H1 (cell line): ENCODE data around the gene TNS3. TPM values are rescaled to one million over a fixed set of nuclear protein-coding genes. Genes with fewer than 3 reads are reported as not detected.

Source experiments
- CTCF ChIA-PET: fragments of 300-600 bp; sonication (Branson Sonifier 250); formaldehyde crosslinking; loops from one replicate; lab custom pipeline; 2021; ENCODE audit not compliant: partially characterized antibody; lab: Charles Lee
- POLR2A ChIA-PET: fragments of 300-600 bp; sonication (Branson Sonifier 250); formaldehyde crosslinking; loops from one replicate; lab custom pipeline; 2021; ENCODE audit warnings: inconsistent platforms; ENCODE audit not compliant: partially characterized antibody; lab: Charles Lee
- DNase-seq, 2 experiments: peaks; one replicate each; pipeline versions ENCODE4 v3.0.0 to v3.0.0-alpha.2; 2010 to 2022; ENCODE audit warnings: low spot score in 2 of 2, low read depth in 1 of 2, mixed read lengths in 1 of 2
- FAIRE-seq: peaks from 2 replicates; lab custom pipeline; 2011; peaks lifted over from hg19 to GRCh38; lab: Jason Lieb, UNC
- H2AFZ ChIP-seq: 2 replicates; pipeline ENCODE4 v1.8.1; 2012; ENCODE audit warnings: low read length, inconsistent platforms
- H2AK5ac ChIP-seq: 2 replicates; pipeline ENCODE4 v1.6.1; 2013; ENCODE audit warnings: low read depth, low read length
- H2BK120ac ChIP-seq: replicated peaks from 2 replicates; pipeline ENCODE3; 2013; ENCODE audit warnings: low read depth, low read length, inconsistent platforms
- H2BK12ac ChIP-seq: 2 replicates; pipeline ENCODE4 v1.6.1; 2013; ENCODE audit warnings: low read depth, low read length
- H2BK15ac ChIP-seq: 2 replicates; pipeline ENCODE4 v1.6.1; 2013; ENCODE audit warnings: low read length
- H2BK20ac ChIP-seq: 2 replicates; pipeline ENCODE4 v1.6.1; 2013; ENCODE audit warnings: low read length
- H2BK5ac ChIP-seq: 2 replicates; pipeline ENCODE4 v1.6.1; 2013; ENCODE audit warnings: low read depth, low read length
- H3K14ac ChIP-seq: 2 replicates; pipeline ENCODE4 v1.6.1; 2013; ENCODE audit warnings: inconsistent platforms; ENCODE audit not compliant: insufficient read length
- H3K18ac ChIP-seq: 2 replicates; pipeline ENCODE4 v1.6.1; 2013; ENCODE audit warnings: low read length; ENCODE audit errors: extremely low read depth
- H3K23ac ChIP-seq: 2 replicates; pipeline ENCODE4 v1.6.1; 2013; ENCODE audit warnings: inconsistent platforms; ENCODE audit not compliant: insufficient read length
- H3K23me2 ChIP-seq: 2 replicates; pipeline ENCODE4 v1.6.1; 2013; ENCODE audit warnings: low read depth, low read length
- H3K27ac ChIP-seq: 2 replicates; pipeline ENCODE4 v1.6.1; 2011; ENCODE audit warnings: low read depth, low read length, inconsistent platforms
- H3K27me3 ChIP-seq, 4 experiments: replicated peaks in 1 of 4; 1 replicate in 1 of 4; 2 replicates in 3 of 4; pipeline versions ENCODE4 v1.6.1 to v1.8.1; 2011 to 2013; ENCODE audit warnings: low read length in 3 of 4, mild to moderate bottlenecking in 3 of 4, inconsistent platforms in 2 of 4, mixed read lengths in 2 of 4, moderate library complexity in 1 of 4; ENCODE audit not compliant: control insufficient read depth in 3 of 4, insufficient read depth in 3 of 4; ENCODE audit errors: extremely low read depth in 1 of 4
- H3K36me3 ChIP-seq, 4 experiments: 2 replicates each; pipeline versions ENCODE4 v1.6.1 to v1.8.1; 2011 to 2013; ENCODE audit warnings: mild to moderate bottlenecking in 4 of 4, low read length in 3 of 4, moderate library complexity in 2 of 4, control low read depth in 1 of 4, inconsistent platforms in 1 of 4; ENCODE audit not compliant: insufficient read depth in 4 of 4, control insufficient read depth in 2 of 4
- H3K4ac ChIP-seq: replicated peaks from 2 replicates; pipeline ENCODE3; 2013; ENCODE audit warnings: low read length, low read depth, mixed read lengths, inconsistent platforms; ENCODE audit not compliant: insufficient read length
- H3K4me1 ChIP-seq, 4 experiments: replicated peaks in 1 of 4; 1 replicate in 1 of 4; 2 replicates in 3 of 4; pipeline versions ENCODE4 v1.6.1 to v1.8.1; 2011 to 2013; ENCODE audit warnings: low read length in 3 of 4, inconsistent platforms in 2 of 4, mixed read lengths in 1 of 4; ENCODE audit not compliant: insufficient read depth in 4 of 4, control insufficient read depth in 3 of 4
- H3K4me2 ChIP-seq, 2 experiments: 2 replicates each; pipeline versions ENCODE4 v1.6.1 to v1.8.1; 2011 to 2013; ENCODE audit warnings: low read depth in 2 of 2, low read length in 2 of 2, control low read depth in 1 of 2, inconsistent platforms in 1 of 2, mild to moderate bottlenecking in 1 of 2; ENCODE audit not compliant: insufficient read depth in 1 of 2
- H3K4me3 ChIP-seq, 4 experiments: fragments of 200-600, 300-600 bp in 1 of 4; sonication (generic), shearing (Covaris generic), sonication (Bioruptor Twin) in 1 of 4; 2 replicates each; pipeline versions ENCODE4 v1.5.1 to v1.8.1; 2011 to 2016; ENCODE audit warnings: low read length in 4 of 4, low read depth in 3 of 4, control low read depth in 2 of 4, inconsistent platforms in 2 of 4, mild to moderate bottlenecking in 2 of 4, mixed read lengths in 1 of 4, moderate library complexity in 1 of 4; ENCODE audit not compliant: insufficient read depth in 2 of 4; ENCODE audit errors: extremely low read depth in 1 of 4
- H3K56ac ChIP-seq: replicated peaks from 2 replicates; pipeline ENCODE3; 2013; ENCODE audit warnings: low read depth, mild to moderate bottlenecking, mixed read lengths, low read length, inconsistent platforms; ENCODE audit not compliant: insufficient read length
- H3K79me1 ChIP-seq: 2 replicates; pipeline ENCODE4 v1.6.1; 2013; ENCODE audit warnings: low read depth, low read length, control low read depth
- H3K79me2 ChIP-seq, 2 experiments: 2 replicates each; pipeline versions ENCODE4 v1.6.1 to v1.8.1; 2012 to 2013; ENCODE audit warnings: low read length in 2 of 2, mild to moderate bottlenecking in 2 of 2, inconsistent platforms in 1 of 2; ENCODE audit not compliant: insufficient read depth in 2 of 2, control insufficient read depth in 1 of 2
- H3K9ac ChIP-seq, 4 experiments: replicated peaks in 1 of 4; 1 replicate in 1 of 4; 2 replicates in 3 of 4; pipeline versions ENCODE4 v1.6.1 to v1.8.1; 2011 to 2013; ENCODE audit warnings: low read depth in 3 of 4, low read length in 3 of 4, control low read depth in 2 of 4, mild to moderate bottlenecking in 2 of 4, moderate library complexity in 2 of 4, inconsistent platforms in 1 of 4; ENCODE audit errors: extremely low read depth in 1 of 4
- H3K9me3 ChIP-seq, 2 experiments: 2 replicates each; pipeline versions ENCODE4 v1.6.1 to v1.8.1; 2012 to 2013; ENCODE audit warnings: mild to moderate bottlenecking in 2 of 2, moderate library complexity in 2 of 2, control low read depth in 1 of 2, inconsistent platforms in 1 of 2, low read depth in 1 of 2, low read length in 1 of 2, mixed read lengths in 1 of 2; ENCODE audit not compliant: insufficient read depth in 2 of 2
- H4K20me1 ChIP-seq, 2 experiments: replicated peaks in 1 of 2; 2 replicates each; pipeline versions ENCODE3 to v1.8.1; 2011 to 2013; ENCODE audit warnings: inconsistent platforms in 2 of 2, low read length in 2 of 2, mild to moderate bottlenecking in 1 of 2; ENCODE audit not compliant: insufficient read depth in 2 of 2, control insufficient read depth in 1 of 2
- H4K5ac ChIP-seq: 2 replicates; pipeline ENCODE4 v1.6.1; 2013; ENCODE audit warnings: low read length, low read depth, mixed read lengths, inconsistent platforms; ENCODE audit not compliant: insufficient read length
- H4K8ac ChIP-seq: 2 replicates; pipeline ENCODE4 v1.8.0; 2013; ENCODE audit warnings: mild to moderate bottlenecking, moderate library complexity, low read length, inconsistent platforms; ENCODE audit not compliant: insufficient read depth; ENCODE audit errors: extremely low read depth
- H4K91ac ChIP-seq: replicated peaks from 2 replicates; pipeline ENCODE3; 2013; ENCODE audit warnings: low read length, mixed read lengths, inconsistent platforms; ENCODE audit not compliant: insufficient read length
- BACH1 ChIP-seq: IDR thresholded peaks from 2 replicates; pipeline ENCODE4 v1.6.1; 2012; ENCODE audit warnings: low read length, improper control_type of control experiment
- CREB1 ChIP-seq: IDR thresholded peaks from 2 replicates; pipeline ENCODE4 v1.6.1; 2012; ENCODE audit warnings: inconsistent platforms
- E2F6 ChIP-seq: IDR thresholded peaks from 2 replicates; pipeline ENCODE4 v1.6.1; 2012; ENCODE audit warnings: inconsistent platforms
- EGR1 ChIP-seq: IDR thresholded peaks from 2 replicates; pipeline ENCODE4 v1.6.1; 2011; ENCODE audit warnings: low read depth, low read length, borderline replicate concordance
- HDAC6 ChIP-seq: IDR thresholded peaks from one replicate; pipeline ENCODE4 v1.7.1; 2012; ENCODE audit warnings: low read depth, mild to moderate bottlenecking, inconsistent platforms, low read length, moderate library complexity
- JUN ChIP-seq: IDR thresholded peaks from 2 replicates; pipeline ENCODE4 v1.6.1; 2011; ENCODE audit warnings: low read depth, mild to moderate bottlenecking, improper control_type of control experiment, low read length
- JUND ChIP-seq: IDR thresholded peaks from 2 replicates; pipeline ENCODE4 v1.6.1; 2011; ENCODE audit warnings: mild to moderate bottlenecking, improper control_type of control experiment, low read length
- NRF1 ChIP-seq: IDR thresholded peaks from 2 replicates; pipeline ENCODE4 v1.6.1; 2011; ENCODE audit warnings: mild to moderate bottlenecking, low read depth, low read length, improper control_type of control experiment
- RAD21 ChIP-seq, 2 experiments: IDR thresholded peaks in 1 of 2; conservative IDR thresholded peaks in 1 of 2; 2 replicates each; pipeline ENCODE4 v1.6.1; 2011; ENCODE audit warnings: low read depth in 2 of 2, low read length in 2 of 2, improper control_type of control experiment in 1 of 2, inconsistent platforms in 1 of 2, mild to moderate bottlenecking in 1 of 2, moderate library complexity in 1 of 2
- RNF2 ChIP-seq: fragments of 200-900, 300-1000 bp; sonication (generic); IDR thresholded peaks from 2 replicates; pipeline ENCODE4 v1.7.1; 2016; ENCODE audit warnings: borderline replicate concordance, low read depth, mild to moderate bottlenecking, antibody characterized with exemption, low read length; ENCODE audit not compliant: poor library complexity, severe bottlenecking; ENCODE audit errors: missing control alignments
- SRF ChIP-seq: IDR thresholded peaks from 2 replicates; pipeline ENCODE4 v1.6.1; 2011; ENCODE audit warnings: mild to moderate bottlenecking, low read depth, low read length, moderate library complexity
- TEAD4 ChIP-seq: IDR thresholded peaks from 2 replicates; pipeline ENCODE4 v1.6.1; 2012; ENCODE audit warnings: low read depth, low read length, inconsistent platforms, mixed read lengths
- WGBS, 2 experiments: shearing (Covaris generic) in 1 of 2; methylation state at CpG; one replicate each; pipeline versions ENCODE4 v1.1.6 to v1.1.7; 2013 to 2015; ENCODE audit warnings: low lambda C conversion rate in 2 of 2, mixed read lengths in 2 of 2, inconsistent platforms in 1 of 2, low coverage in 1 of 2, missing lambda C conversion rate in 1 of 2; ENCODE audit not compliant: insufficient replicate concordance in 2 of 2, insufficient coverage in 1 of 2, insufficient read length in 1 of 2; ENCODE audit errors: extremely low coverage in 1 of 2, missing lambda C conversion rate in 1 of 2; 5-methylcytosine and 5-hydroxymethylcytosine counted together
- polyA plus RNA-seq, 7 experiments: library from polyadenylated mRNA; depleted of rRNA in 3 of 7; stranded (reverse) in 5 of 7; unstranded in 2 of 7; fragments of >200 nt in 5 of 7; fragments of 200-250 nt in 2 of 7; gene quantifications; 1 replicate in 5 of 7; 2 replicates in 1 of 7; 4 replicates in 1 of 7; pipeline versions ENCODE4 v1.2.1 to v1.2.3, GENCODE V29; 2011 to 2013; ENCODE audit warnings: missing spikeins in 2 of 7, mixed read lengths in 2 of 7
- total RNA-seq: library from RNA; stranded (reverse); fragmentation: NEBNext Ultra II Directional; extraction: Animal tissue kit (Norgen Biotek cat#: 25700); gene quantifications from 2 replicates; pipeline ENCODE4 v1.2.1, GENCODE V29; 2021
- TF ChIP-seq, protein P1 (sequence below): IDR thresholded peaks from 2 replicates; pipeline ENCODE4 v1.6.1; 2012; ENCODE audit warnings: inconsistent platforms

Gene TNS3
- total and polyA plus RNA-seq, 2 of the 8 experiments (the other 6 are each of a cell fraction or from before 2014, with no cell fraction given) = 11.9 to 24.2 TPM

GRCh38 chr7:47273088-47273487 lies 308.8 kb downstream of the TNS3 start:
- no peaks in the 10 kb centered on the region for H3K79me1 ChIP-seq
- H3K27ac ChIP-seq = no peak overlapping the region
- H3K18ac ChIP-seq = peak overlapping the region; percentile 60; the same call in 1 of the 2 replicates
- no peak overlapping the region for H3K56ac ChIP-seq
- POLR2A ChIA-PET = no interaction called here
- H3K4me3 ChIP-seq = no peak overlapping the region
- no peak overlapping the region for H3K23ac ChIP-seq
- no peaks in the 10 kb centered on the region for H3K4me1 ChIP-seq
- no peak overlapping the region for H3K9ac ChIP-seq
- H2BK120ac ChIP-seq = no peak overlapping the region
- H2BK20ac ChIP-seq = no peak overlapping the region
- CTCF ChIA-PET = no interaction called here
- FAIRE-seq = no peak
- H2BK5ac ChIP-seq = no peak overlapping the region; the same call in 1 of the 2 replicates
- H4K91ac ChIP-seq = no peak overlapping the region
- no peaks in the 10 kb centered on the region for H3K23me2 ChIP-seq
- no peak overlapping the region; the same call in 1 of the 2 replicates for H2AK5ac ChIP-seq
- no peak overlapping the region for H2BK12ac ChIP-seq
- no peaks in the 10 kb centered on the region; a peak in 1 of 7 replicates for H3K27me3 ChIP-seq
- H3K9me3 ChIP-seq = no peaks in the 10 kb centered on the region; a peak in 1 of 4 replicates
- no peak overlapping the region for H3K4ac ChIP-seq
- no peak overlapping the region for H4K5ac ChIP-seq
- no peaks in the 10 kb centered on the region; a peak in 2 of 8 replicates for H3K36me3 ChIP-seq
- H2BK15ac ChIP-seq = no peak overlapping the region
- H3K4me2 ChIP-seq = no peak overlapping the region
- no peaks in the 10 kb centered on the region for H3K79me2 ChIP-seq
- H4K20me1 ChIP-seq = no peaks in the 10 kb centered on the region
- H2AFZ ChIP-seq = no peak overlapping the region
- whole genome bisulfite sequencing, 2 experiments = 97% methylated on average over 4 of the region's 4 CpGs; no CpG with 5 or more reads in 1 of the 2 experiments
- no peak overlapping the region for H3K14ac ChIP-seq
- DNase-seq = no peak
- no peak overlapping the region for H4K8ac ChIP-seq
- TF ChIP-seq NRF1 (no peak), TEAD4 (no peak), CREB1 (no peak), JUND (no peak), HDAC6 (no peak), E2F6 (no peak), SRF (no peak), RNF2 (no peak), BACH1 (no peak), EGR1 (no peak), RAD21 (IDR thresholded peaks at IDR 0.05 in 1 of 2, conservative IDR thresholded peaks at IDR 0.05 in 1 of 2; ENCODE audit: low read depth in 2 of 2, low read length in 2 of 2) (no peak), JUN (no peak)
- TF ChIP-seq, protein P1, sequence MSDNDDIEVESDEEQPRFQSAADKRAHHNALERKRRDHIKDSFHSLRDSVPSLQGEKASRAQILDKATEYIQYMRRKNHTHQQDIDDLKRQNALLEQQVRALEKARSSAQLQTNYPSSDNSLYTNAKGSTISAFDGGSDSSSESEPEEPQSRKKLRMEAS = no peak
